NCI-H1417 treated with DMSO at 0.1 percent for 48 hours (cell line): ENCODE measurements around the gene TRMT44.
"Not testable (repeated sequence)": the region's sequence is repeated elsewhere in the genome, so short reads cannot be mapped to it uniquely, and the experiment has no call there.

Source experiments
- DNase-seq: peaks from one replicate; lab custom pipeline; 2025; lab: John Stamatoyannopoulos, UW

Gene TRMT44

DNA sequence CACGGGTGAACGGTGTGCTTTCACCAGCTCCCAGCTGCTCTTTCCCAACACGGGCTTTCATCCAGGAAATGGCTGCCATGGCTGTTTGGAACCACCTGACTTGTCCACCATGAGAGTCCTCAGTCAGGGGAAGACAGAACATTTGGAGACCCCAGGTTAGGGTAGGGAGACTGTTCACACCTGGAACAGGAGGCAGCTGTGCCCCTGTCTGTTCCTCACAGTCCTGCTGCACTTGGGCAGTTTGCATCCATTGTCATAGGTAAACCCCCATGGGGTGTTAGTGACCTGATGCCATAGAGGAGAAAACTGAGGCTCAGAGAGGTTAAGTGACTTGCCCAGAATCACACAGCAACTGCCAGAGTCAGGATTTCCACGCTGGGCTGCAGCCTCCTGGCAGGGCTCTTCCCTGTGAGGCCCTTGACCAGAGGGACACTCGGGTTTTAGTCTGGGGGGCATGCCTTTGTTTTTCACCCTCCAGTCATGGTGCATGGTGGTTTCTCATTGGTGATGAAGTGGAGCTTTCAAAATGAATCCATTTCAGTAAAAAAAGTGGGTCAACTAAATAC, 54.5 kb downstream of the TRMT44 start:
- no peak for DNase-seq

DNA sequence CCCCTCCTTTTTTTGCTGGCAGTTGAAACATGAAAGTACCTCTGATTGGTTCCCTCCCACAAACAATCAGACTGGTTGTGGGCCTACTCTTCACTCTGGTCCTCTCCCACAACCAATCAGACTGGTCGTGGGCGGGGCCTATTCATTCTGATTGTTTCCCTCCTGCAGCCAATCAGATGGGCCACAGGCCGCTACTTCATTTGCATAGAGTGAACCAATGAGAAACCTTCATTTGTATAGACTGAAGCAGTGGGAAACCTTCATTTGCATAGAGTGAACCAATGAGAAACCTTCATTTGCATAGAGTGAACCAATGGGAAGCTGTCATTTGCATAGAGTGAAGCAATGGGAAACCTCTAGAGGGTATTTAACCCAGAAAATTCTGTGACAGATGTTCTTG, 55.2 kb downstream of the TRMT44 start:
- no peak for DNase-seq

DNA sequence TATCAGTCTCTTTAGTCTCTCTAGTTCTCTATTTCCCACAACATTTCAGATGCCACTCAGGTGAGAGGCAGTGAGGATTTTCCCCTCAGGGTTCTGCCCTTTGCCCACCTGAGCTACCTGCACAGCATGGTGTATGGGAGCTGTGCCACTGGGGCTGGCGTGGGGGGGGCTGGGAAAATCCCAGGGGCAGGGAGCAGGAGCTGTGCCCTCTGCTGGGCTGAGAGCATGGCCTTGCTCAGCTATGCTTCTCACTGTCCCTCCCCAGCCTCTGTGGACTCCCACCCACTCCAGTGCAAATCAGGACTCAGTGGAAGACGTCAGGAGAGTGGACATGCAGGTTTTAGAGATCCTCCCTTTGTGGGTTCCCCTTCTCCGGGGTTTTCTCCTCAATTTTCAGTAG, 57.2 kb downstream of the TRMT44 start:
- DNase-seq = no peak

DNA sequence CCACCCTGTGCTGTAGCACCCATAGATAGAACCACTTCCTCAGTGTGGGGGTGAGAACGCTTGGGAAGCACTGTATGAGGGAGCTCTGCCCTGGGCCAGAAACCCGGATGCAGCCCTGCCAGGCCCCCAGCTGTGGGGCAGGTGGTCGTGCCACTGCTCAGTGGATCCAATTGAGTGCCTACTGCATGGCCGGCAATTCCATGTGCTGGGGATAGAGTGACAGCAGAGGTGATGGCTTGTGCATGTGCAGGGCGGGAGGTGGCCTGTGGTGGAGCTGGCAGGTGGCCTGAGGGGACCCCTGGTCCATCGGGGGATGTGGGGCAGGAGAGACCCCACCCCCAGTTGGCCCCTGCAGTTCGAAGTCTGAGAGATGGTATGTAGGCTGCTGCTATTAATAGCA, 60.4 kb downstream of the TRMT44 start:
- no peak for DNase-seq

DNA sequence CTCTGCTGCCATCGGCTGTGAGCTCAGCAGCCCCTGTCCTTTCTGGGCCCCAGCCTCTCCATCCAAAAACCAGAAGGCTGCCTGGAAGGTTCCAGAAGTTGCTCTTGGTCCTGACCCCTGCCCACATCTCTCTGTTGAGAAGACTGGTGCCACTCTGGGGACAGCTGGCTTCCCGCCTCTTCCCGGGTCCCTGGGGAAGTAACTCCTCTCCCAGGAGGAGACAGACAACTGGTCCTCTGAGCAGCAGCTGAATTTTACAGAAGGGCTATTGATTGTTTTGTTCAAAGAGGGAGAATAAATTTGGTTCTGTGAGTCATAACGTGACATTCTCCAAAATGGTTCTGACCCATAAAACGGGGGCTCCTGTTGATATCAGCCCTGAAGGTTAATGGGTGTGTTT, 61.2 kb downstream of the TRMT44 start:
- no peak for DNase-seq

DNA sequence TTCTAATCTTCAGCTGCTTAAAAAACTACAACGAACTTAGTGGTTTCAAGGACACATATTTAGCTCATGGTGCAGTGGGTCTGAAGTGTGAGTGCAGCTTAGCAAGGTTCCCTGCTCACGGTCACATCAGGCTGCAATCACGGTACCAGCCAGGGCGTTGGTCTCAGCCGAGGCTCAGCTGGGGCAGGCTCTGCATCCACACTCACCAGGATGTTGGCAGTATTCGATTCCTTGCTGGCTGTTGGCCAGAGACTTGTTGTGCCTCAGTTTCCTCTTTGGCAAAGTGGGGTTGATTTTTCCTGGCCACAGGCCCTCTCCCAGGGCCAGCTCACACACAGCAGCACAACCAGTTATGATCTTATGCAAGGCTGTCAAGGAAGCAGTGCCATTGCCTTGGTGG, 61.8 kb downstream of the TRMT44 start:
- no peak for DNase-seq

DNA sequence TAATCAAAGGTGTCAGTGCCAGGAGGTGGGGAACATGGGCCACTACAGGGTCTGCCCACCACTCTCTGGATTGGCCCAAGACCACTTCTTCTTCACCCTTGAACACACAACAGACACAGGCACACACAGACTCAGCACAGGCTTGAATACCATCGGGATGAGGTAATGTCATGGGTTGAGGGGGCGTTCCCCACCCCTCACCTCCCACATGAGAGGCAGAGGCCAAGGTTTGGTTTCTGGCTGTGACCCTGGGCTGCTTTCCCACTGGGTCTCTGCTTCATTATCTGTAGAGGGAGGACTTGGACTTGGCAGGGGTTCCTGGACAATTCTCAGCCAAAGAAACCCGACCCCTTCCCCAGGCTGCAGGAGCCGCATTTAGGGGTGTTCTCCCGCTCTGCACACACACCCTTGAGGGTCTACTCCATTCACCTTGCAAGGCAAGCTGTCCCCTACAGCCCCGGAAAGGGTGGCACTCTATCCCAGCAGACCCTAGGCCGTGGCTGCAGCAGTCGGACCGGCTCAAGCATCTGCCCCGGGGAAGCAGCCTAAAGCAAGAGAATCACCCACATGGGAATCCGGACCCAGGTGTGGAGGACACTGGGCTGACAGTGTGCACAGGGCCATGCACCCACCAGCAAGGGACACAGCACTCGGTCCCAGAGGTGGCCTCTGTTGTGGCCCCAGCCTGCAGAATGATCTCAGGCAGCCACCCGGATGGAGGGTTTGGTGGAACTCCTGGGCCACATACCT, 62.4 kb downstream of the TRMT44 start:
- no peak for DNase-seq

DNA sequence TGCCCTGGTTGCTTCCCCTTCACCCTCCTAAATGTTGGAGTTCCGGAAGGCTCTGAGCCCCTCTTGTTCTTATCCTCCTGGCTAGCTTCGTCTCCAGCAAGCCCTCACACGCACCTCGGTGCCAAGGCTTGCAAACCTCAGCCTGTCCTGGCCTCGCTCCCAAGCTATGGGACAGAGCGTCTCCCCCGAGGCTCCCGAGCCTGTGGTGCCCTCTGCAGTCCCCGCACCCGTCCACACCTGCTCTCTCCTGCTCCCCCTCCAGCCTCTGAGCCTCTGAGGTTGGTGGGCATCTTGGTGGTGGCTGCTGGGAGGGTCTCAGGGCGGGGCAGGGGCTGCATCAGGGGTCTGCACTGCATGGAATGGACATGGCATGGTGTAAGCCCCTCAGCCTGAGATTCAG, 63.2 kb downstream of the TRMT44 start:
- no peak for DNase-seq

DNA sequence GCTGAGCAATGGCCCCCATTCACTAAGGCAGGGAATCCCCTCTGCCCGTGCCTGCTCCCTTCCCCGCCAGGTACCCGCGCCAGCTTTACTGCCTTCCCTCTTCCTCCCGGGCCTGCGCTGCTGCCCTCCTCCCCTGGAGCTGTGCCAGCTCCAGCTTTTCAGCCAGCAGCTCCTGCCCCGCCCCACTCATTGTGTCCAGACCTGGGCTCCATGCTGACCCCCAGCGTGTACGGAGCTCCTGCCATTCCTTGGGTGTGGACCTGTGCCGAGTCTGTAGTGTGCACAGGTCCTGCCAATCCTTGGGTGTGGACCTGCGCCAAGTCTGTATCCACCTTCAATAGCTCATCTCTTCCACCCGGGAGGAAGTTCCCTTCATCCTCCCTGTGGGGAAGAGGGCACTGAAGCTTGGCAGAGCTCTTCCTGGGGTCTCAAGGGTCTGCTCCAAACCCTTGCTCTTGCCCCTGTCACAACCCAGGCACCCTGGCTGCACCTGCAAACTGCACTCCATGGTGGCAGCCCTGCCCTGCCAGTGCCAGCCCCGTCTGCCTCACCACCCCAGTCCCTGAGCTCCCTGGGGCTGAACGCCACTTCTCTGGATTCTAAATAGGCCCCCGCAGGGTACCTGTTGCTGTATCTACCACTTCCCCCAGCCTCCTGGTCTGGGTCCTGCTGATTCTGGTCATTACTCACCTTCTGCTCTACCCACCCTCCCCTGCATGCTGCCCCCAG, 63.9 kb downstream of the TRMT44 start:
- no peak for DNase-seq

DNA sequence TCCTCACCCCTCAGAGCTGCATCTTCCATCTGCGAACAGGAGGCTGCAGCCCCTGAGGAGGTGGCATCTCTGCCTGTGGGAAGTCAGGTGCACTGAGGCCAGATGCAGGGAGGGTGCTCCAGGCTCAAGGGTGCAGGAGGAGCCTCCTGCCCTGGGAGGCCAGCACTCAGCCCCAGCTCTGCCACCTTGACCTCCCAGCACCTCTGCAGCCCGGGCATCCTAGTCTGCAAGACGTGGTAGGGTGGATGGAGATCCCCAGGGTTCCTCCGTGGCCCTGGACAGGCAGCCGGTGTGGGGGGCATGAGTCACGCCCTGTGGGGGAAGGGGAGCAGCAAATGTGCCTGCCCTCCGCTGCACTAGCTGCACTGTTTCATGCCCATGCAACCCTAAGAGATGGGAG, 64.7 kb downstream of the TRMT44 start:
- no peak for DNase-seq

DNA sequence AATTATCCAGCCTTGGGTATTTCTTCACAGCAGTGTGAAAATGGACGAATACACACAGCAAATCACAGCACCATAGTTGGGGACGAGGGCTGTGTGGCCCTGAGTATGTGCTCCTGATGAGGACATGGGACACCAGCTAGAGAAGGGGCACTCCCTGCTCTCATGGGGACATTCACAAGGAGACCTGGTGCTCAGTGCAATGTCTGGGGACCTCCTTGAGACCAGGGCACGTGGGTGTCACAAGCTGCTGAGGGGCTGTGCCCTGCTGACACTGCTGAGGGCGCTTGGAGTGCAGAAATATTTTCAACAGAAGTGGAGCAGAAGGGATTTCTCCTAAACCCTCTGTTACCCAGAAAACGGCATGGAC, 65.4 kb downstream of the TRMT44 start:
- DNase-seq = no peak

DNA sequence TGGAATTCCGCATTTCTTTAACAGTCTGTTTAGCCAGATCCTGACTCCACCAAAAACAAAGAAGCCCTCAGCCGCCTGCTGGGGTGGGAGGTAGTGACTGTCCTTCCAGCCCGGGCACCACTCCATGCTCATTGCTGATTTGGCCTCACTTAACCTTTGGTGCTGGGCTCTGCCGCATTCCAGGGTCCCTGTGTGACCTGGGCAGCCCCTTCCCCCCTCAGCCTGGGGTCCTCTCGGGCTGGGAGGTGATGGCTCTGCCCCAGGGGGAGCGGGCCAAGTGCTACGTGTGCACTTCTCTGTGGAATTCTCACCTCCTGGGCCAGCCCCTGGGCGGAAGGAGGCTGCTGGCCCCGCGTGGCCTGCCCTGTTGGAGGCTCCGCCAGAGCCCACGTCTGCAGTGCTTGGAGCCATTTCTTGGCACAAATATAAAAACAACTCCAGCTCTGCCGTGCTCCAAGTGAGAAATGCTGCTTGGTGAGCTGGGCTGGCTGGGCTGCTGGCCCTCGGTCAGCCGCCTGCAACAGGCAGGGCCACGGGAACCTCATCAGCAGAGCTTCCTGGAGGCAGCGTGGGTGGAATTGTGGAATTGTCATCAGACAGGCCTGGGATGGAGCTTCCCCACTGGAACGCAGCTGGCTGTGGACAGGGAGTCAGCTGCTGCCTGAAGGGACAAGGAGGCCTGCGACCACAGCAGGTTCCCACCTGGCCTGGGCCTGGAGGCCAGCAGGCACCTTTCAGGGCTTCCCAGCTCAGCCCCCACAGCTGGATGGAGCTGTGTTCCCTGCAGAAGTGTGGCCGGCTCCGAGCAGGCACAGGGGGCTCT, 66.0 kb downstream of the TRMT44 start:
- DNase-seq = no peak

DNA sequence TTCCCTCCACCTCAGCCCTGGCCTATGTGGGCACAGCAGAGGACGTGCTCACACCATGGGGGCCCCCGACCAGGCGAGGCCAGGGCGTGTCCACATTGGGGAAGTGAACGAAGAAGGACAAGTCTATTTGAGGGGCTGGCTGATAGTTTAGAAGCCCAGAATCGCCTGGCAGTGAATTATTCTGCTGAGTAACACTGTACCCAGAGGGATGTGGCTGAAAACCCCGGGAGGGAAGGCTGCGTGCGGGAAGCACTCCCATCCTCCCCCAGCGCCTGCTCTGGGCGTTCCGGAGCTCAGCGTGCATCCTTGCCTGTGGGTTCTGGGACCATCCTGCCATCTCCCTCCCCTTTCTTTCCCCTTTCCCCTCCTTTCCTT, 66.6 kb downstream of the TRMT44 start:
- DNase-seq = no peak

DNA sequence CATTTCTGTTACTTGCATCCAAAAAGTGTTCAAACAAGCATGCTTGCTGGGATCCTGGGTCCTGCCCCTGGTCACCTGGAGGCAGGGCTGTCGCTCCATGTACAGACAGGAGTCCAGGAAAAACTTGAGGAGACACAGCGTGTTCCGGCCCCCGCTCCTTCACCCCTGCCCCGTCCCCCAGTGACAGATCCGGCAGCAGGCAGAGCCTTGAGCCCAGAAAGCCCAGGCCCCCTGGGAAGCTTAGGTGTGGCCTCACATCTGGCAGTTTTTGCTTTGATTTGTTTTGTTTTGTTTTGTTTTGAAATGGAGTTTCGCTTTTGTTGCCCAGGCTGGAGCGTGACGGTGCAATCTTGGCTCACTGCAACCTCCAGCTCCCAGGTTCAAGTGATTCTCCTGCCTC, 67.0 kb downstream of the TRMT44 start:
- DNase-seq = no peak

DNA sequence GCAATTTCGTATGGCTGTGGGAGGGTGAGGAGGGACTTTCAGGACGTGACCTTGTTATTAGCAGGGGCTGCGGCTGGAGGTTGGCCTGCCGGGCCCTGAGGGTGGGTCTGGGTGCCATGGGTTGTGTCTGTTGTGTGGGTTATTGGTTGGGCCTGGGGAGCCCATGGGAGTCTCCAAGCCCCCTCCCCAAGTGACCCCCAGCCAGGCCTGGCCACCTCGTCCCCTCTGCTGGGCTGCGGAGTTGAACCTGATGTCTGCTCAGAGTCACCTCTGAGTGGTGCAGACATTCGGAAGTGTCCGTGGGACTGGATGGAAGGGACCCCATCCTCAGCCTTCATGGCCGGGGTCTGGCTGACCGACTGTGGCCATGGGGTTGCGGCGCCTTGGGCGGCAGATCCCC, 67.7 kb downstream of the TRMT44 start:
- no peak for DNase-seq

DNA sequence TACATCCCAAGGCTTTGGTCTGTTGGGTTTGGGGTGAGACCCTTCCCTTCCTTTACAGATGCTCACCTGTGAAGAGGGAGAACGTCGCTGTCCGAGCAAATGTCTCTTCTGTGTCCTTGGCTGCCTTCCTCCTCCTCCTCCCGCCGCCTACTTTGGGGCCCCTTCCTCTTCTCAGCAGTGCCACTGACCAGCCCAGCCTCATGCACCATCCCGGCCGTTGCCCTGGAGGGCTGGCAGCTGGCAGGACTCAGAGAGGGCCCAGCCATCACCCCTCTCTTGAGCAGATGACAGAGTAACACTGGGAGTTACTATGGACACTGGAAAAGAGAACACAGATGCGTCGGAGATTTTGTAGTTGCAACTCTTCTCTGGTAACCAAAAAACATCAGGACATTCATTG, 68.2 kb downstream of the TRMT44 start:
- DNase-seq = no peak

DNA sequence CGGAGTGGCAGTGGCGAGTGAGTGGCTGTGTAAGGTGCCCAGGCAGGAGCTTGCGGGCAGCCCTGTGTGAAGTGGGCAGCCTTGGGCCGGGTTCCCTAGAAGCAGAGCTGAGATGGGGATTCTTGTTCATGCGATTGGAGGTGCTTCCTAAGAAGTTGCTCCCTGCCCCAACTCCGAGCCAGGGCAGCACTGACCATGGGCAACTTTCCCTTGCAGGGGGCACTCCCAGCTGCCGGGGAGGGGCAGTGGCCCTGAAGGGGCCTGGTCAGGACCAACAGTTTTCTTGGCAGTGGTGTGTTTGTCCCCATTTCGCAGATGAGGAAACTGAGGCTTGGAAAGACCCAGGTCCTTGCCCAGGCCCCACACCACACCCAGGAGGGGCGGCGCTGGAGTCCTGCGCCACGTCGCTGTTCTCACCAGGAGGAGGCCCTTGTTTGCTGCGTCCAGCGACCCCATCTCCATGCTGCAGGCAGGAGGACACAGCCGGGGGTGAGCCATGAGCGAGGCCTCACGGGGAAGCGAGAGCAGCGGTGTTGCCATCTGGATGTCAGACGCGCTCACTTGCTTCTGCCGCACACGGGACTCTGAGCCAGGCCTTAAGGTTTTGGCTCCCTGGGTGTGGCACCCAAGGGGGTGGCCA, 68.9 kb downstream of the TRMT44 start:
- no peak for DNase-seq

DNA sequence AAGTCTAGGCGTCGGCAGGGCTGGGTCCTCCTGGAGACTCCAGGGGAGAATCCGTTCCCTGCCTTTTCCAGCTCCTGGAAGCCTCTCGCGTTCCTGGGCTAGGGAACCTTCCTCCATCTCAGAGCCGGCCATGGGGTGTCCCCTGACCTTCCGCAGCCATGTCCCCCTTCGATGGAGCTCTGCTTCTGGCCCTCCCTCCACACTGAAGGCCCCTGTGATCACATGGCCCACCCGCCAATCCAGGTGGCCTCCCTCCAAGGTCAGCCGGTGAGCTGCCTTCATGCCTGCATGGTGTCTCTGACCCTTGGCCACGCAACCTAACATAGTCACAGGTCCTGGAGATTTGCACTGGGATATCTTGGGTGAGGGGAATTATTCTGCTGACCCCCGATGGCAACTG, 69.6 kb downstream of the TRMT44 start:
- DNase-seq = no peak

DNA sequence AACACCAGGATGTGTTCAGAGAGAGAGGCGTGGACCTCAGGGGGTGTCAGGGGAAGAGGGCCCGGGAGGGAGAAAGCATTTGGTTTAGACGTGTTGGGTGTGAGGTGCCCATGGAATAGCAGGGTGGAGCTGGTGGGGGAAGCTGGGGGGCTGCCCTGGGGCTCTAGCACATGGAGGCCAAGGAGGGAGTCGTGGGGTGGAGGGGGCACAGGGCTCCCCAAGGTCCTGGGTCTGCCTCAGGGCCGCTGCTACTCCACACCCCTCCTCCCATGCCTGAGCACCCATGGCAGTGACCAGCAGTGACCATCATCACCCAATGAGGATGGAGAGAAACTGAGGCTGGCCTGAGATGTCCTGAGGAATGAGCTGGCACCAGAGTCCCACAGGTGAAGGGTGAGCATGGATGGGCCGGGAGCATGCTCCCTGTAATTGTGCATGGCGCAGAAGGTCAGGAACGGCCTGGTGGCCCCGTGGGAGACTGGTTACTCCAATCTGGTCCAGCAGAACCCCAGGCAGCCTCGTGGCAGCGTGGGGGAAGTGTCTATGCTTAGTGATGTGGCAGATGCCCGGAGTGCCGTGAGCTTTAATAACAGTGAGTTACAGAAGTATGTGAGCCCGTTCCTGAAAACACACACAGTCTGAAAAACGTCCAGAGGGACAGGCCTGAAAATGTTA, 70.2 kb downstream of the TRMT44 start:
- no peak for DNase-seq

DNA sequence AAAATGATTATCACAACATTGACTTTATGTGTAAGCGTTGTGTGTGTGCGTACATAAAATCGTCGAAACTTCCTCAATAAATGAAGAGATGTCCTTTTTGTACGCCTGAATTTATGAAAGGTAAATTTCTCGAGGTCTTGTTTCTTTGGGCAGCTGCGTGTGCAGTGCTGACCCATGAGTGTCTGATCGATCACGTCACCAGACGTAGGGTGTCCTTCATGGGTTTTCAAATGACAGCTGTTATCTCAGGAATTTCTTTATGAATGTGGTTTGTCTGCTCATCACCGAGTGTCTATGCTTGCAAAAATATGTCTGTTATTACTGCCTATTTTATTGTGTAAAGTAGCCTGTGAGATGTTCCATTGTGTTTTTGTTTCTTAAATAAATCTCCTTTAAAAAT, 71.9 kb downstream of the TRMT44 start:
- DNase-seq = no peak

DNA sequence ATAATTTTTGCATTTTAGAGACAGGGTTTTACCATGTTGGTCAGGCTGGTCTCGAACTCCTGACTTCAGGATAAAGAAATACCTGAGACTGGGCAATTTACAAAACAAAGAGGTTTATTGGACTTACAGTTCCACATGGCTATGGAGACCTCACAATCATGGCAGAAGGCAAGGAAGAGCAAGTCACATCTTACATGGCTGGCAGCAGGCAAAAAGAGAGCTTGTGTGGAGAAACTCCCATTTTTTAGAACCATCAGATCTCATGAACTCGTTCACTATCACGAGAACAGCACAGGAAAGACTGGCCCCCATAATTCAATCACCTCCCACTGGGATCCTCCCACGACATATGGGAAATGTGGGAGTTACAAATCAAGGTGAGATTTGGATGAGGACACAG, 72.5 kb downstream of the TRMT44 start:
- not testable (repeated sequence) for DNase-seq

DNA sequence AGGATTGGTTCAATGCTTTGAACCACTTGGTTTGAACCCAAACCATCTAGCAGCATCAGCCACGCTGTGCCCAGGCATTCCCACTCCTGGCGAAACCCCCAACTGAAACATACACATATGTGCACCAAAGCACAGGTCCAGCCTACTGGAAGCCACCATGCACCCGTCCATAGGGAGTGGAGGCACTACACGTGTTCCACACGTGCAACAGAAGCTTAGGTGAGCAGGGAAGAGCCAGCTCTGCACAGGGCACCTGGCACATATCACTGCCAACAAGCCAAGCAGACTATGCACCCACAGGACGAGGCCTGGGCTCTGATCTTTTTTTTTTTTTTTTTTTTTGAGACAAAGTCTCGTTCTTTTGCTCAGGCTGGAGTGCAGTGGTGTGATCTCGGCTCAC, 73.4 kb downstream of the TRMT44 start:
- DNase-seq = no peak
